GM12892 (cell line): Measurements from ENCODE around the gene CXCL5.

ENCODE experiments used
- POLR2A ChIP-seq: IDR thresholded peaks from 2 replicates; pipeline ENCODE4 v1.6.1; 2011; ENCODE audit warnings: low read depth, low read length, control low read depth
- POLR2AphosphoS5 ChIP-seq: IDR thresholded peaks from 2 replicates; pipeline ENCODE4 v1.6.1; 2011; ENCODE audit warnings: low read depth, low read length, control low read depth

- TF ChIP-seq POLR2A (no peak), POLR2AphosphoS5 (no peak)
Observed at GRCh38 chr4:73976217-73976616, 22.3 kb downstream of the CXCL5 start.
